Lower lobe of right lung (tissue), 2 donors: ENCODE results near the gene ZNF385B. TPM values are rescaled to one million over a fixed set of nuclear protein-coding genes. Genes with fewer than 3 reads are reported as not detected.

Source experiments
- ATAC-seq, 2 donors: fragments of 200-7000 bp; cut with Tn5 transposase; one replicate each; pipeline ENCODE4 v1.9.1; 2020 to 2022; ENCODE audit warnings: mild to moderate bottlenecking in 2 of 2, moderate library complexity in 2 of 2
- DNase-seq: peaks from one replicate; pipeline ENCODE4 v3.0.0-alpha.2; 2020
- H3K27ac ChIP-seq: fragments of 200-600 bp; one replicate; pipeline ENCODE4 v1.8.0; 2022
- H3K27me3 ChIP-seq: fragments of 200-600 bp; one replicate; pipeline ENCODE4 v1.8.0; 2022; ENCODE audit warnings: low read depth
- H3K36me3 ChIP-seq: fragments of 200-600 bp; one replicate; pipeline ENCODE4 v1.8.0; 2022; ENCODE audit warnings: mild to moderate bottlenecking
- H3K4me1 ChIP-seq: fragments of 200-600 bp; one replicate; pipeline ENCODE4 v1.8.0; 2022
- H3K4me3 ChIP-seq: fragments of 200-600 bp; one replicate; pipeline ENCODE4 v1.8.0; 2022; ENCODE audit warnings: mild to moderate bottlenecking
- H3K9me3 ChIP-seq: fragments of 200-600 bp; one replicate; pipeline ENCODE4 v1.8.0; 2022
- CTCF ChIP-seq: fragments of 200-600 bp; IDR thresholded peaks from one replicate; pipeline ENCODE4 v1.8.0; 2022; ENCODE audit warnings: antibody characterized with exemption, mild to moderate bottlenecking
- intact Hi-C: fragments of 100-400 bp; cut with DNase I; formaldehyde crosslinking; loops from one replicate; pipeline ENCODE4 v1.11.0; 2022
- total RNA-seq: library from RNA; stranded (reverse); fragmentation: NEBNext Ultra II Directional; extraction: Animal tissue kit (Norgen Biotek cat#: 25700); gene quantifications from one replicate; pipeline ENCODE4 v1.2.1, GENCODE V29; 2021
- donor health status: DM: no; HTN: yes; CAD: no; lungs with severe emphysema.

The ZNF385B gene
- total RNA-seq, 1 donor from 2014 or later: 63.2 TPM

GRCh38 chr2:179652296-179652695 is 209.1 kb downstream of the ZNF385B start:
- ATAC-seq (peak in 1 of 2 donors; percentile 65), DNase-seq (no peak)
- intact Hi-C loops: no loop called here
- H3K4me3 ChIP-seq: no peak overlapping the region
- no peaks in the 10 kb centered on the region for H3K9me3 ChIP-seq
- TF ChIP-seq CTCF: no peak
- no peaks in the 10 kb centered on the region for H3K27me3 ChIP-seq
- no peak overlapping the region for H3K27ac ChIP-seq
- H3K4me1 ChIP-seq: no peaks in the 10 kb centered on the region
- no peaks in the 10 kb centered on the region for H3K36me3 ChIP-seq

GRCh38 chr2:179650420-179650819 is 211.0 kb downstream of the ZNF385B start:
- intact Hi-C loops: no loop called here
- H3K36me3 ChIP-seq: no peaks in the 10 kb centered on the region
- no peaks in the 10 kb centered on the region for H3K4me1 ChIP-seq
- H3K27ac ChIP-seq: no peak overlapping the region
- TF ChIP-seq CTCF: no peak
- H3K9me3 ChIP-seq: no peaks in the 10 kb centered on the region
- ATAC-seq (no peak), DNase-seq (no peak)
- no peak overlapping the region for H3K4me3 ChIP-seq
- no peaks in the 10 kb centered on the region for H3K27me3 ChIP-seq

GRCh38 chr2:179646862-179647587 is 214.4 kb downstream of the ZNF385B start:
- Histone ChIP-seq H3K27me3 (no peaks in the 10 kb centered on the region), H3K27ac (no peak overlapping the region), H3K4me3 (no peak overlapping the region), H3K4me1 (no peaks in the 10 kb centered on the region), H3K9me3 (no peaks in the 10 kb centered on the region), H3K36me3 (no peaks in the 10 kb centered on the region)
- ATAC-seq (no peak), DNase-seq (no peak)
- intact Hi-C loops: no loop called here
- TF ChIP-seq CTCF: no peak

GRCh38 chr2:179646173-179646769 is 215.1 kb downstream of the ZNF385B start:
- H3K27me3 ChIP-seq: no peaks in the 10 kb centered on the region
- H3K4me3 ChIP-seq: no peak overlapping the region
- H3K27ac ChIP-seq: no peak overlapping the region
- no peaks in the 10 kb centered on the region for H3K9me3 ChIP-seq
- no peak for TF ChIP-seq CTCF
- no peaks in the 10 kb centered on the region for H3K4me1 ChIP-seq
- DNase-seq (no peak), ATAC-seq (no peak)
- H3K36me3 ChIP-seq: no peaks in the 10 kb centered on the region
- intact Hi-C loops: no loop called here

- Histone ChIP-seq H3K4me3 (no peak overlapping the region), H3K27me3 (no peaks in the 10 kb centered on the region), H3K4me1 (no peaks in the 10 kb centered on the region), H3K36me3 (no peaks in the 10 kb centered on the region), H3K27ac (no peak overlapping the region), H3K9me3 (no peaks in the 10 kb centered on the region)
- TF ChIP-seq CTCF: no peak
- intact Hi-C loops: no loop called here
- DNase-seq (no peak), ATAC-seq (no peak)
These were observed 216.4 kb downstream of the ZNF385B start for GRCh38 chr2:179645047-179645446.
